ENCODE results near the gene WBP1. TPM values are rescaled to one million over a fixed set of nuclear protein-coding genes. Genes with fewer than 3 reads are reported as not detected.

WBP1 gene
- total and polyA plus RNA-seq, 2 donors, result 23.1 to 99.3 TPM

GRCh38 chr2:74502720-74503505, 44.7 kb downstream of the WBP1 start:
- H3K4me1 ChIP-seq (ENCODE audit: insufficient read depth), result no peaks in the 10 kb centered on the region
- WGBS, result 3% methylated on average over 67 of the region's 67 CpGs
- no peak overlapping the region for H3K27ac ChIP-seq (ENCODE audit: low read depth)
- H3K4me3 ChIP-seq (ENCODE audit: low read depth, low read length), result peak overlapping the region; percentile 48
- H3K36me3 ChIP-seq (ENCODE audit: insufficient read depth), result no peaks in the 10 kb centered on the region
- no peak for DNase-seq (ENCODE audit: extremely low spot score)

GRCh38 chr2:74503506-74504475, 45.6 kb downstream of the WBP1 start:
- Histone ChIP-seq H3K4me1 (ENCODE audit: insufficient read depth) (no peaks in the 10 kb centered on the region), H3K4me3 (ENCODE audit: low read depth, low read length) (peak overlapping the region; percentile 48), H3K27ac (ENCODE audit: low read depth) (no peak overlapping the region), H3K36me3 (ENCODE audit: insufficient read depth) (no peaks in the 10 kb centered on the region)
- WGBS, result 43% methylated on average over 45 of the region's 45 CpGs
- DNase-seq (ENCODE audit: extremely low spot score), result no peak

GRCh38 chr2:74504591-74504990, 46.4 kb downstream of the WBP1 start:
- DNase-seq (ENCODE audit: extremely low spot score), result no peak
- no peak overlapping the region for H3K4me3 ChIP-seq (ENCODE audit: low read depth, low read length)
- H3K4me1 ChIP-seq (ENCODE audit: insufficient read depth), result no peaks in the 10 kb centered on the region
- no peak overlapping the region for H3K27ac ChIP-seq (ENCODE audit: low read depth)
- H3K36me3 ChIP-seq (ENCODE audit: insufficient read depth), result no peaks in the 10 kb centered on the region
- WGBS, result 95% methylated on average over 3 of the region's 3 CpGs

GRCh38 chr2:74505448-74506246, 47.4 kb downstream of the WBP1 start:
- no peak for DNase-seq (ENCODE audit: extremely low spot score)
- no peak overlapping the region for H3K27ac ChIP-seq (ENCODE audit: low read depth)
- H3K4me1 ChIP-seq (ENCODE audit: insufficient read depth), result no peaks in the 10 kb centered on the region
- 96% methylated on average over 14 of the region's 14 CpGs for WGBS
- H3K4me3 ChIP-seq (ENCODE audit: low read depth, low read length), result no peak overlapping the region
- H3K36me3 ChIP-seq (ENCODE audit: insufficient read depth), result no peaks in the 10 kb centered on the region

- H3K4me1 ChIP-seq (ENCODE audit: insufficient read depth), result no peaks in the 10 kb centered on the region
- peak; percentile 97 for DNase-seq (ENCODE audit: extremely low spot score)
- WGBS, result under 1% methylated on average over 56 of the region's 56 CpGs
- H3K4me3 ChIP-seq (ENCODE audit: low read depth, low read length), result peak within 1 kb of the TSS; percentile 54
- peak within 1 kb of the TSS; percentile 95 for H3K27ac ChIP-seq (ENCODE audit: low read depth)
- no peaks in the 10 kb centered on the region for H3K36me3 ChIP-seq (ENCODE audit: insufficient read depth)
Observed at GRCh38 chr2:74507145-74507925, 49.1 kb downstream of the WBP1 start, which contains the start of gene PCGF1. TSS of gene PCGF1 (minus strand) at chr2:74507695. CDS start at chr2:74507668, 27 bp downstream.

- WGBS, result 10% methylated on average over 38 of the region's 38 CpGs
- Histone ChIP-seq H3K36me3 (ENCODE audit: insufficient read depth) (no peaks in the 10 kb centered on the region), H3K4me3 (ENCODE audit: low read depth, low read length) (peak overlapping the region; percentile 54), H3K27ac (ENCODE audit: low read depth) (peak overlapping the region; percentile 65), H3K4me1 (ENCODE audit: insufficient read depth) (no peaks in the 10 kb centered on the region)
- no peak for DNase-seq (ENCODE audit: extremely low spot score)
Observed at GRCh38 chr2:74507926-74508520, 49.8 kb downstream of the WBP1 start.

- WGBS, result 75% methylated on average over 4 of the region's 4 CpGs
- Histone ChIP-seq H3K27ac (ENCODE audit: low read depth) (no peak overlapping the region), H3K4me3 (ENCODE audit: low read depth, low read length) (no peak overlapping the region), H3K4me1 (ENCODE audit: insufficient read depth) (peaks cover 3% of the 10 kb centered on the region), H3K36me3 (ENCODE audit: insufficient read depth) (no peaks in the 10 kb centered on the region)
- DNase-seq (ENCODE audit: extremely low spot score), result no peak
Observed at GRCh38 chr2:74510272-74510671, 52.0 kb downstream of the WBP1 start.

Other genes with a start within 250 kb of the WBP1 start
- gene SLC4A5, start 115.0 kb upstream of the WBP1 start, total RNA-seq, result 3.8 TPM
- 0.92 TPM for gene SLC4A5, start 115.0 kb upstream of the WBP1 start, polyA plus RNA-seq
- gene DCTN1, start 78.1 kb upstream of the WBP1 start, total RNA-seq, result 62.1 TPM
- gene DCTN1, start 78.1 kb upstream of the WBP1 start, polyA plus RNA-seq, result 118 TPM
- gene C2orf81, start 36.8 kb upstream of the WBP1 start, total RNA-seq, result 0.74 TPM
- 4.9 TPM for gene C2orf81, start 36.8 kb upstream of the WBP1 start, polyA plus RNA-seq
- gene WDR54, start 36.7 kb upstream of the WBP1 start, total RNA-seq, result 7.8 TPM
- gene WDR54, start 36.7 kb upstream of the WBP1 start, polyA plus RNA-seq, result 21.5 TPM
- gene RTKN, start 16.5 kb upstream of the WBP1 start, total RNA-seq, result 18.0 TPM
- gene RTKN, start 16.5 kb upstream of the WBP1 start, polyA plus RNA-seq, result 14.2 TPM
- gene INO80B, start 3.4 kb upstream of the WBP1 start, total RNA-seq, result 13.5 TPM
- gene INO80B, start 3.4 kb upstream of the WBP1 start, polyA plus RNA-seq, result 35.2 TPM
- gene MOGS, start 6.9 kb downstream of the WBP1 start, total RNA-seq, result 28.4 TPM
- 27.2 TPM for gene MOGS, start 6.9 kb downstream of the WBP1 start, polyA plus RNA-seq
- 14.0 TPM for gene MRPL53, start 14.2 kb downstream of the WBP1 start, total RNA-seq
- 75.2 TPM for gene MRPL53, start 14.2 kb downstream of the WBP1 start, polyA plus RNA-seq
- gene CCDC142, start 24.6 kb downstream of the WBP1 start, total RNA-seq, result 28.2 TPM
- 7.0 TPM for gene CCDC142, start 24.6 kb downstream of the WBP1 start, polyA plus RNA-seq
- gene TTC31, start 24.6 kb downstream of the WBP1 start, total RNA-seq, result 10.8 TPM
- gene TTC31, start 24.6 kb downstream of the WBP1 start, polyA plus RNA-seq, result 20.9 TPM
- 0.95 TPM for gene LBX2, start 41.2 kb downstream of the WBP1 start, total RNA-seq
- 0.95 TPM for gene LBX2, start 41.2 kb downstream of the WBP1 start, polyA plus RNA-seq
- gene PCGF1, start 49.3 kb downstream of the WBP1 start, total RNA-seq, result 21.7 TPM
- 19.2 TPM for gene PCGF1, start 49.3 kb downstream of the WBP1 start, polyA plus RNA-seq
- 0.63 TPM for gene TLX2, start 56.0 kb downstream of the WBP1 start, total RNA-seq
- gene TLX2, start 56.0 kb downstream of the WBP1 start, polyA plus RNA-seq, result 0.51 TPM
- 0.37 TPM for gene DQX1, start 67.8 kb downstream of the WBP1 start, total RNA-seq
- 0.27 TPM for gene DQX1, start 67.8 kb downstream of the WBP1 start, polyA plus RNA-seq
- 57.7 TPM for gene AUP1, start 71.3 kb downstream of the WBP1 start, total RNA-seq
- gene AUP1, start 71.3 kb downstream of the WBP1 start, polyA plus RNA-seq, result 112 TPM
- gene HTRA2, start 71.5 kb downstream of the WBP1 start, total RNA-seq, result 25.1 TPM
- gene HTRA2, start 71.5 kb downstream of the WBP1 start, polyA plus RNA-seq, result 37.3 TPM
- 14.6 TPM for gene LOXL3, start 95.5 kb downstream of the WBP1 start, total RNA-seq
- gene LOXL3, start 95.5 kb downstream of the WBP1 start, polyA plus RNA-seq, result 8.6 TPM
- 6.0 TPM for gene DOK1, start 96.3 kb downstream of the WBP1 start, total RNA-seq
- gene DOK1, start 96.3 kb downstream of the WBP1 start, polyA plus RNA-seq, result 18.7 TPM
- gene M1AP, start 189.9 kb downstream of the WBP1 start, total RNA-seq, result 0.21 TPM
- 0.15 TPM for gene M1AP, start 189.9 kb downstream of the WBP1 start, polyA plus RNA-seq
- 2.2 TPM for gene SEMA4F, start 195.8 kb downstream of the WBP1 start, total RNA-seq
- 5.0 TPM for gene SEMA4F, start 195.8 kb downstream of the WBP1 start, polyA plus RNA-seq